Activated T-cell treated with anti-CD3 and anti-CD28 coated beads, Interleukin-2, amount 50 U/mL, for 24 hours (primary cell): Measurements from ENCODE around the gene DLX2.

Experiments
- DNase-seq: peaks from one replicate; pipeline ENCODE4 v3.0.0-alpha.2; 2020
- H3K27ac Mint-ChIP-seq: 2 replicates; pipeline ENCODE4 v1.8.0; 2020; ENCODE audit warnings: mild to moderate bottlenecking, mixed read lengths
- H3K27me3 Mint-ChIP-seq: 2 replicates; pipeline ENCODE4 v1.8.0; 2020; ENCODE audit warnings: mixed read lengths
- H3K36me3 Mint-ChIP-seq: 2 replicates; pipeline ENCODE4 v1.8.0; 2020; ENCODE audit warnings: low read depth, mixed read lengths
- H3K4me1 Mint-ChIP-seq: 2 replicates; pipeline ENCODE4 v1.8.0; 2020; ENCODE audit warnings: low read depth, mixed read lengths
- H3K4me3 Mint-ChIP-seq: 2 replicates; pipeline ENCODE4 v1.8.0; 2020; ENCODE audit warnings: mild to moderate bottlenecking, moderate library complexity, mixed read lengths
- H3K9me3 Mint-ChIP-seq: 2 replicates; pipeline ENCODE4 v1.8.0; 2020; ENCODE audit warnings: mixed read lengths

Gene DLX2

GRCh38 chr2:172084395-172084644 lies 18.4 kb downstream of the DLX2 start:
- Mint-ChIP-seq H3K9me3 (peaks cover 2% of the 10 kb centered on the region), H3K27ac (no peak overlapping the region), H3K36me3 (no peaks in the 10 kb centered on the region), H3K4me1 (peaks cover 53% of the 10 kb centered on the region), H3K27me3 (peaks cover 100% of the 10 kb centered on the region), H3K4me3 (peak overlapping the region; percentile 77)
- DNase-seq, result no peak

GRCh38 chr2:172083628-172084394 lies 18.9 kb downstream of the DLX2 start:
- Mint-ChIP-seq H3K36me3 (no peaks in the 10 kb centered on the region), H3K27me3 (peaks cover 100% of the 10 kb centered on the region), H3K4me3 (peak overlapping the region; percentile 77), H3K27ac (peak overlapping the region; percentile 22), H3K4me1 (peaks cover 53% of the 10 kb centered on the region), H3K9me3 (peaks cover 2% of the 10 kb centered on the region)
- DNase-seq, result no peak

- H3K27ac Mint-ChIP-seq, result no peak overlapping the region
- peak; percentile 47 for DNase-seq
- peak overlapping the region; percentile 77 for H3K4me3 Mint-ChIP-seq
- peaks cover 2% of the 10 kb centered on the region for H3K9me3 Mint-ChIP-seq
- H3K36me3 Mint-ChIP-seq, result no peaks in the 10 kb centered on the region
- peaks cover 100% of the 10 kb centered on the region for H3K27me3 Mint-ChIP-seq
- peaks cover 48% of the 10 kb centered on the region for H3K4me1 Mint-ChIP-seq
These were observed 19.6 kb downstream of the DLX2 start for GRCh38 chr2:172082944-172083627.

- Mint-ChIP-seq H3K9me3 (peaks cover 2% of the 10 kb centered on the region), H3K36me3 (no peaks in the 10 kb centered on the region), H3K27me3 (peaks cover 96% of the 10 kb centered on the region), H3K4me1 (peaks cover 40% of the 10 kb centered on the region), H3K4me3 (no peak overlapping the region), H3K27ac (no peak overlapping the region)
- no peak for DNase-seq
These were observed 20.4 kb downstream of the DLX2 start for GRCh38 chr2:172082105-172082943.

GRCh38 chr2:172081221-172082022 lies 21.3 kb downstream of the DLX2 start:
- DNase-seq, result peak; percentile 33
- Mint-ChIP-seq H3K27ac (peak overlapping the region; percentile 63), H3K9me3 (peaks cover 2% of the 10 kb centered on the region), H3K4me3 (no peak overlapping the region), H3K36me3 (no peaks in the 10 kb centered on the region), H3K27me3 (peaks cover 91% of the 10 kb centered on the region), H3K4me1 (peaks cover 32% of the 10 kb centered on the region)

- no peak for DNase-seq
- Mint-ChIP-seq H3K4me3 (no peak overlapping the region), H3K36me3 (no peaks in the 10 kb centered on the region), H3K27ac (peak overlapping the region; percentile 63), H3K9me3 (peaks cover 2% of the 10 kb centered on the region), H3K27me3 (peaks cover 89% of the 10 kb centered on the region), H3K4me1 (peaks cover 26% of the 10 kb centered on the region)
These were observed 22.0 kb downstream of the DLX2 start for GRCh38 chr2:172080641-172081220.

- Mint-ChIP-seq H3K27me3 (peaks cover 89% of the 10 kb centered on the region), H3K27ac (peak overlapping the region; percentile 24)
- DNase-seq, result no peak
These were observed 22.7 kb downstream of the DLX2 start for GRCh38 chr2:172079838-172080640.

GRCh38 chr2:172079416-172079815 lies 23.3 kb downstream of the DLX2 start:
- Mint-ChIP-seq H3K9me3 (peaks cover 2% of the 10 kb centered on the region), H3K27me3 (peaks cover 86% of the 10 kb centered on the region), H3K4me3 (no peak overlapping the region), H3K4me1 (peaks cover 15% of the 10 kb centered on the region), H3K27ac (no peak overlapping the region), H3K36me3 (no peaks in the 10 kb centered on the region)
- DNase-seq, result no peak

More at GRCh38 chr2:172079838-172080640, 22.7 kb downstream of the DLX2 start:
- Mint-ChIP-seq H3K4me3 (no peak overlapping the region), H3K9me3 (peaks cover 2% of the 10 kb centered on the region), H3K4me1 (peaks cover 20% of the 10 kb centered on the region), H3K36me3 (no peaks in the 10 kb centered on the region)

- no peak for DNase-seq
- no peaks in the 10 kb centered on the region for H3K4me1 Mint-ChIP-seq
- no peak overlapping the region for H3K4me3 Mint-ChIP-seq
- peaks cover 41% of the 10 kb centered on the region for H3K27me3 Mint-ChIP-seq
- no peak overlapping the region for H3K27ac Mint-ChIP-seq
- H3K9me3 Mint-ChIP-seq, result no peaks in the 10 kb centered on the region
- H3K36me3 Mint-ChIP-seq, result peaks cover 2% of the 10 kb centered on the region
These were observed 28.4 kb downstream of the DLX2 start for GRCh38 chr2:172074254-172074653.

GRCh38 chr2:172073518-172073917 lies 29.2 kb downstream of the DLX2 start:
- H3K4me1 Mint-ChIP-seq, result no peaks in the 10 kb centered on the region
- H3K27ac Mint-ChIP-seq, result no peak overlapping the region
- peaks cover 2% of the 10 kb centered on the region for H3K36me3 Mint-ChIP-seq
- H3K4me3 Mint-ChIP-seq, result no peak overlapping the region
- DNase-seq, result no peak
- H3K27me3 Mint-ChIP-seq, result peaks cover 34% of the 10 kb centered on the region
- no peaks in the 10 kb centered on the region for H3K9me3 Mint-ChIP-seq

- no peaks in the 10 kb centered on the region for H3K4me1 Mint-ChIP-seq
- no peak overlapping the region for H3K27ac Mint-ChIP-seq
- no peaks in the 10 kb centered on the region for H3K9me3 Mint-ChIP-seq
- no peak overlapping the region for H3K4me3 Mint-ChIP-seq
- H3K36me3 Mint-ChIP-seq, result peaks cover 2% of the 10 kb centered on the region
- no peak for DNase-seq
- H3K27me3 Mint-ChIP-seq, result peaks cover 26% of the 10 kb centered on the region
These were observed 30.0 kb downstream of the DLX2 start for GRCh38 chr2:172072706-172073105.

- H3K9me3 Mint-ChIP-seq, result no peaks in the 10 kb centered on the region
- peaks cover 2% of the 10 kb centered on the region for H3K36me3 Mint-ChIP-seq
- peaks cover 26% of the 10 kb centered on the region for H3K27me3 Mint-ChIP-seq
- H3K4me3 Mint-ChIP-seq, result no peak overlapping the region
- H3K4me1 Mint-ChIP-seq, result no peaks in the 10 kb centered on the region
- H3K27ac Mint-ChIP-seq, result no peak overlapping the region
- no peak for DNase-seq
These were observed 30.4 kb downstream of the DLX2 start for GRCh38 chr2:172072303-172072702.

GRCh38 chr2:172070936-172071335 lies 31.8 kb downstream of the DLX2 start:
- peaks cover 19% of the 10 kb centered on the region for H3K27me3 Mint-ChIP-seq

More at GRCh38 chr2:172070936-172071335, 31.8 kb downstream of the DLX2 start:
- H3K4me3 Mint-ChIP-seq, result no peak overlapping the region
- peaks cover 5% of the 10 kb centered on the region for H3K36me3 Mint-ChIP-seq
- H3K9me3 Mint-ChIP-seq, result no peaks in the 10 kb centered on the region
- no peak for DNase-seq
- no peaks in the 10 kb centered on the region for H3K4me1 Mint-ChIP-seq
- H3K27ac Mint-ChIP-seq, result no peak overlapping the region
